Heart left ventricle (tissue), 13 donors: ENCODE results near the gene SERPINC1.

Experiments used
- CTCF ChIP-seq, 12 donors: fragments of 200-600 bp; sonication (generic) in 4 of 12; IDR thresholded peaks; one replicate each; pipeline versions ENCODE4 v1.5.0 to v1.8.0; 2018 to 2022; ENCODE audit warnings: antibody characterized with exemption in 12 of 12, mild to moderate bottlenecking in 5 of 12
- POLR2A ChIP-seq, 2 donors: fragments of 450-650 bp; IDR thresholded peaks; one replicate each; pipeline ENCODE4 v1.6.1; 2017; ENCODE audit warnings: antibody characterized with exemption in 2 of 2, mild to moderate bottlenecking in 2 of 2, moderate library complexity in 2 of 2
- donor health status: ischemic (EF 13 %, LVEDD 7.1; RV severe dilation, severe dysfunction).
- donor health status: DM: no; HTN: yes; CAD: no.
- donor health status: DM: no; HTN: no; CAD: no.
- donor health status: ischemic (EF 25% LVEDD 6.9; RV normal size, moderate dysfunction).
- donor health status: ischemic (EF 25% LVEDD 5.7; RV mildly dilated, moderate dysfunction).
- donor health status: ischemic (EF 35%, LVEDD 5.7; RV mildly dilated, moderate dysfunction).
- donor health status: nonischemic (EF 11% LVEDD 7.7; RV severe dilation, severe dysfunction).
- donor health status: DM: yes; HTN: yes; CAD: no.
- donor health status: PGD.
- donor health status: ischemic (EF 29% LVEDD 5.4; RV normal size, mild dysfunction).
- donor health status: nonischemic (EF 23%, LVEDD 6.1; RV moderate dilation, normal function).

DNA sequence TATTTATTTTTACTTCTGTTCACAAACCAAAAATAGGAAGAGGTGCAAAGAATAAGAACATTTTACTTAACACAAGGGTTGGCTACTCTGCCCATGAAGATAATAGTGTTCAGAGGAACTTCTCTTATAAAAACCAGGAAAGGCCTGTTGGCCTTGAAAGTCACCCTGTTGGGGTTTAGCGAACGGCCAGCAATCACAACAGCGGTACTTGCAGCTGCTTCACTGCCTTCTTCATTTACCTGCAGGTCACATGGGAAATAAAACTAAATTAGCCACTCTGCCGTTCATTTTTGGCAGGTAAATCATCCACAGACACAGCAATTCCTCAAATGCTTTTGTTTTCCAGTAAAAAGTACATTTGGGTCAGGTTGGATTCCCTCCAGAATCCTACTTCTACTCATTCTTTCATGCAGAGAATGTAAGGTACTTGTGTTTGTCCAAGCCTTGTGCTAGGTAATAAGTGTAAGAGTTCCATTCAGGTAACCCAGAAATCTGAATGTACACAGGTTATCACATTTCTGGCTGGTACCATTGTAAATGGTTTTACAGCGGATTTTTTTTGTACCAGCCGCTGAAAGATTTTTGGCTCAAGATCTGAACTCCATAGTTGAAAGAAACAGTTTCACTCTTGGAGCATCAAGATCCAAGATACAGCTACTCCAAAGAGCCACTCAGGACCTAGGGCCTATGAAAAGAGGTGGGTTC, 13.1 kb downstream of the SERPINC1 start:
- TF ChIP-seq CTCF (IDR thresholded peaks at IDR 0.05), result no peak
- no peak for TF ChIP-seq POLR2A (IDR thresholded peaks at IDR 0.05)
